GM21381 (cell line): ENCODE measurements around the gene PLXNA1.

ENCODE experiments used
- ATAC-seq: cut with Tn5 transposase; IDR thresholded peaks from one replicate; pipeline ENCODE4 v1.9.1; 2021; ENCODE audit warnings: mild to moderate bottlenecking, moderate library complexity; ENCODE audit not compliant: unreplicated experiment

Gene PLXNA1

GRCh38 chr3:126964950-126965349 is 18.0 kb upstream of the PLXNA1 start:
- ATAC-seq, result no peak

- no peak for ATAC-seq
Measured at GRCh38 chr3:126965526-126966080, 17.3 kb upstream of the PLXNA1 start.

GRCh38 chr3:126967386-126967785 is 15.5 kb upstream of the PLXNA1 start:
- no peak for ATAC-seq

GRCh38 chr3:126968391-126969390 is 14.2 kb upstream of the PLXNA1 start:
- ATAC-seq, result no peak

GRCh38 chr3:126969586-126969985 is 13.3 kb upstream of the PLXNA1 start:
- ATAC-seq, result no peak

GRCh38 chr3:126970101-126970500 is 12.8 kb upstream of the PLXNA1 start:
- no peak for ATAC-seq

GRCh38 chr3:126970921-126971320 is 12.0 kb upstream of the PLXNA1 start:
- ATAC-seq, result no peak

DNA sequence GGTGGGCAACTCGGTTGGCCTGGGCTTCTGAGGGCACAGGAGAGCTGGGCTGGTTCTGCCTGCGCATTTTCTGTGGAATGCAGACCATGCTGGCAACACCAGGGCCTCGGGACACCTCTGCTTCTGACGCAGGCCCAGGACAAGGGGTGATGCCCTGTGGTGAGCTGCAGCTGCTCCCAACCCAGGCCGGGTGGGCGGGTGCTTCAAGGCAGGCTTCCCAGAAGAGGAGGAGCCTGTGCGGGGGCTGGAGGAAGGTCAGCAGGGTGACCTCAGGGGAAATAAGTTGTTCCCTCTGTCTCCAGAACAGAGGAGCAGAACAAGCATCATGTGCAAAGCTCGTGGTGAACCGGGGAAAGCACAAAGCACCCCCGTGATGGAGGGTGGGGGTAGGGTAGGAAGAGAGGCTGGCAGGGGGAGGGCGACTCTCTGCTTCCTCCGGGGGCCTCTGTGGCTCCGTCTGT is 11.0 kb upstream of the PLXNA1 start:
- no peak for ATAC-seq

GRCh38 chr3:126972866-126973265 is 10.0 kb upstream of the PLXNA1 start:
- ATAC-seq, result no peak

- ATAC-seq, result no peak
Measured at GRCh38 chr3:126973814-126974213, 9.1 kb upstream of the PLXNA1 start.

GRCh38 chr3:126974756-126975155 is 8.2 kb upstream of the PLXNA1 start:
- ATAC-seq, result no peak

DNA sequence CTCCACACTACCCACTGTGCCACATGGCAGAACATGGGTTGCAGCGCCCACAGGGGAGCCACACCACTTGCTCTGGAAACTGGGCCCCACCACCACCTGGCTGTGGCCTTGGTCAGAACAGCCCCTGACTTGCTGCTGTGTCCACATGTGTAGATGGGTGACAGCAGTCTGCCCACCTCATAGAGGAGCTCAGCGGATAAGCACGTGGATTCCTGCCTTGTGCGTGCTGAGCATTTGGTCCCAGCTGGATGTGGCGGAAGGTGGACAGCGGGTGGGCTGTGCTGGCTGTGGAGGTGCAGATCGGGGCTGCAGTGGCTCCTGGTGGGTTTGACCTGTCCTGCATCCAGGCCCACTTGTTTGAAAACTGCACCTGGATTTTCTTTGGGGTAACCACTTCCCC is 6.0 kb upstream of the PLXNA1 start:
- no peak for ATAC-seq

GRCh38 chr3:126977821-126978220 is 5.1 kb upstream of the PLXNA1 start:
- ATAC-seq, result no peak

GRCh38 chr3:126978291-126978690 is 4.6 kb upstream of the PLXNA1 start:
- no peak for ATAC-seq

DNA sequence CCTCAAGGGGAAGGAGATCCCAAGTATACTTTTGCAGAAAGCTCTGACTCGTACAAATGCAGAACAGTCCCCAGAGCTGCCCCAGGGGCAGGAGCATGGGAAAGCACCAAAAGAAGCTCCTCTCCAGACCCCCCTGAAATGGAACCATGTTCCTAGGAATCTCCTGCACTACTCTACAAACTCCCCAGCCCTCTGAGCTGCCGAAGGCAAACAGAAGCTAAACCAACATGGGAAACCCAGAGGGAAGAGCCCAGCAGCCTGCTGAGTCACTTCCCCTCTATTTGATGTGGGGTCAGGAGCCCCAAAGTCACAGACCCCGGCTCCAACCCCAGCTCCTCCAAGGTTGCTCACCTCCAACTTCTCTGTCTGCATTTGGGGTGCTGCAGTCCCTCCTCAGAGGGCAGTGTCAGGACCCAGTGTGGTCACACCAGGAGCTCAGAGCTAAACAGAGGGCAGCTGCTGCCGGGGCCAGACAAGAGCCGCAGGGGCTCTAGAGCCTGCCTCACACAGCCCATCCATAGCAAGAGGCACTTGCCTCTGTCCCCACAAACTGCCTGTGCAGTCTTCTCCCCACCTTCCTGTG is 3.8 kb upstream of the PLXNA1 start:
- ATAC-seq, result no peak

GRCh38 chr3:126980266-126980811 is 2.6 kb upstream of the PLXNA1 start:
- ATAC-seq, result no peak

GRCh38 chr3:126982126-126982470 is 817 bp upstream of the PLXNA1 start:
- peak; percentile 24 for ATAC-seq

- peak; percentile 0 for ATAC-seq
Measured at GRCh38 chr3:126983276-126983652, 349 bp downstream of the PLXNA1 start.

- ATAC-seq, result no peak
Measured at GRCh38 chr3:126983653-126984390, 907 bp downstream of the PLXNA1 start.

DNA sequence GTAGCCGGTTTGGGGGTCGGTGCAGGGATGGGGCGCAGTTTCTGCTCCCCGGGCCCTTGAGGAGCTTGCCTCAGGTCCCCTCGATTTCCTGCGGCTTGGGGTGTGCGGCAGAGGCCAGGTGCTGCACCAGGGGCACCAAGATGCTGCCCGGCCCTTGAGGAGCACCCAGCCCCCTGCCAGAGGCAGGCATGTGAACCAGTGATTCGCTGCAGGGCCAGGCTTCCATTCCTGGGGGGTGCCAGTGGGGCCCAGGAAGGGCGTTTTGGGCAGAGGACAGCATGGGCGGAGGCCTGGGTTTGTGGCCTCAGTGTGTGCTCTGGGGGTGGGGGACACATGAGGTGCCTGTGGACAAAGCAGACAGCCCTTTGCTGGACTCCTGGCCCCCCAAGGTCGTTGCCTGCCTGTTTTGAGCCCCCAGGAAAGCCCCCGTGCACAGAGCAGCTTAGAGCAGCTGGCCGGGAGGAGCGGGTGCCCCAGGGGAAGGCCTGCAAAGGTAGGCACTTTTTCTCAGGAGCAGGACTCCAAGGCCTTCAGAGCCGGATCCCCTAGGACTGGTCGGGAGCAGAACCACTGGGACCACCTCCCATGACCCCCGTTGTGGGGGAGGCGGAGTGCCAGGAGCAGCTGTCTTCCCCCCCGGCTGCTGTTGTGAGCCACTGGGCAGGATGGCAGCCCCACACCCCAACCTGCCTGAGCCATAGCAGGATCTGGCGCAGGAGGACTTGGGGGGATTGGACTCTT is 1.6 kb downstream of the PLXNA1 start:
- no peak for ATAC-seq
